Germinal center (tissue), 1 donor: Measurements from ENCODE around the gene ACOX3.

Source experiments
- DNase-seq: peaks from one replicate; pipeline ENCODE4 v3.0.0; 2012; ENCODE audit warnings: mixed read lengths, low spot score

Gene ACOX3

GRCh38 chr4:8319731-8320385 is 120.7 kb downstream of the ACOX3 start:
- no peak for DNase-seq

- DNase-seq, result no peak
Observed at GRCh38 chr4:8319061-8319460, 121.5 kb downstream of the ACOX3 start.

- no peak for DNase-seq
Observed at GRCh38 chr4:8318509-8318908, 122.0 kb downstream of the ACOX3 start.

GRCh38 chr4:8317474-8317873 is 123.0 kb downstream of the ACOX3 start:
- DNase-seq, result no peak

- DNase-seq, result no peak
Observed at GRCh38 chr4:8316911-8317351, 123.6 kb downstream of the ACOX3 start.
